Loucy (cell line): ENCODE data around the gene KLF13.

Experiments
- H2AFZ ChIP-seq: fragments of 200-600 bp; sonication (generic); 2 replicates; pipeline ENCODE4 v1.6.0; 2016; ENCODE audit warnings: antibody characterized with exemption, mild to moderate bottlenecking, low read length, moderate library complexity
- H3F3A ChIP-seq: fragments of 200-600 bp; 2 replicates; pipeline ENCODE4 v1.6.0; 2016; ENCODE audit warnings: antibody characterized with exemption, low read depth, mild to moderate bottlenecking
- H3K27me3 ChIP-seq: fragments of 200-600 bp; sonication (generic); 2 replicates; pipeline ENCODE4 v1.6.1; 2014; ENCODE audit warnings: low read length, mild to moderate bottlenecking; ENCODE audit not compliant: insufficient read depth, poor library complexity, severe bottlenecking
- H3K36me3 ChIP-seq: fragments of 200-600 bp; sonication (generic); 2 replicates; pipeline ENCODE4 v1.6.1; 2016; ENCODE audit warnings: low read length; ENCODE audit not compliant: insufficient read depth
- H3K4me1 ChIP-seq: fragments of 200-600 bp; sonication (generic); 2 replicates; pipeline ENCODE4 v1.5.1; 2014; ENCODE audit warnings: low read length, mild to moderate bottlenecking; ENCODE audit not compliant: insufficient read depth, poor library complexity, severe bottlenecking
- H3K4me2 ChIP-seq: fragments of 200-600 bp; sonication (generic); 2 replicates; pipeline ENCODE4 v1.6.0; 2014; ENCODE audit warnings: antibody characterized with exemption, low read length, low read depth, mild to moderate bottlenecking; ENCODE audit not compliant: poor library complexity, severe bottlenecking
- H3K4me3 ChIP-seq: fragments of 200-600 bp; sonication (generic); 2 replicates; pipeline ENCODE4 v1.5.1; 2014; ENCODE audit warnings: low read length, mild to moderate bottlenecking, mixed read lengths; ENCODE audit not compliant: poor library complexity, severe bottlenecking
- H3K79me2 ChIP-seq: fragments of 200-600 bp; sonication (generic); 2 replicates; pipeline ENCODE4 v1.6.1; 2014; ENCODE audit warnings: low read length; ENCODE audit not compliant: insufficient read depth
- H3K9ac ChIP-seq: fragments of 200-600 bp; sonication (generic); 2 replicates; pipeline ENCODE4 v1.6.0; 2014; ENCODE audit warnings: mild to moderate bottlenecking, low read depth, low read length, moderate library complexity; ENCODE audit not compliant: poor library complexity, severe bottlenecking
- H3K9me2 ChIP-seq: fragments of 200-600 bp; sonication (generic); replicated peaks from 2 replicates; pipeline ENCODE4 v1.6.1; 2016; ENCODE audit warnings: low read depth, low read length, mixed read lengths
- H3K9me3 ChIP-seq: fragments of 200-600 bp; sonication (generic); 2 replicates; pipeline ENCODE4 v1.6.1; 2014; ENCODE audit warnings: mild to moderate bottlenecking, antibody characterized with exemption, low read length, low read depth; ENCODE audit not compliant: insufficient read depth
- H4K20me1 ChIP-seq: fragments of 200-600 bp; sonication (generic); 2 replicates; pipeline ENCODE4 v1.6.0; 2014; ENCODE audit warnings: antibody characterized with exemption, low read length, mild to moderate bottlenecking; ENCODE audit not compliant: insufficient read depth, poor library complexity, severe bottlenecking
- EZH2phosphoT487 ChIP-seq: fragments of 200-600 bp; IDR thresholded peaks from 2 replicates; pipeline ENCODE4 v1.6.1; 2018; ENCODE audit warnings: antibody characterized with exemption, mild to moderate bottlenecking, moderate library complexity, borderline replicate concordance
- TF ChIP-seq, protein P1 (sequence below): fragments of 200-600 bp; sonication (generic); conservative IDR thresholded peaks from 2 replicates; pipeline ENCODE4 v1.5.1; 2014; ENCODE audit warnings: mild to moderate bottlenecking, antibody characterized with exemption, low read length

Gene KLF13

DNA sequence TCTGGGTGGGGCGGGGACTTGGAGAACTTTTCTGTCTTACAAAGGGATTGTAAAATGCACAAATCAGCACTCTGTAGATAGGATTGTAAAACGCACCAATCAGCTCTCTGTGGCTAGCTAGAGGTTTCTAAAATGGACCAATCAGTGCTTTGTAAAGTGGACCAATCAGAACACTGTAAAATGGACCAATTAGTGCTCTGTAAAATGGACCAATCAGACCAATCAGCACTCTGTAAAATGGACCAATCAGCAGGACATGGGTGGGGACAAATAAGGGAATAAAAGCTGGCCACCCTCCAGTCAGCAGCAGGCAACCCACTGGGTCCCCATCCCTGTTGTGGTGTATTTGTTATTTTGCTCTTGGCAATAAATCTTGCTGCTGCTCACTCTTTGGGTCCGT, 77.7 kb downstream of the KLF13 start:
- no peaks in the 10 kb centered on the region for H4K20me1 ChIP-seq
- H3K4me1 ChIP-seq = no peaks in the 10 kb centered on the region
- peaks cover 6% of the 10 kb centered on the region; the same call in 1 of the 2 replicates for H3K9me3 ChIP-seq
- no peaks in the 10 kb centered on the region for H3K9me2 ChIP-seq
- H3K79me2 ChIP-seq = no peaks in the 10 kb centered on the region
- no peaks in the 10 kb centered on the region for H3K27me3 ChIP-seq
- no peak overlapping the region for H3K4me2 ChIP-seq
- no peak overlapping the region for H2AFZ ChIP-seq
- TF ChIP-seq, protein P1, sequence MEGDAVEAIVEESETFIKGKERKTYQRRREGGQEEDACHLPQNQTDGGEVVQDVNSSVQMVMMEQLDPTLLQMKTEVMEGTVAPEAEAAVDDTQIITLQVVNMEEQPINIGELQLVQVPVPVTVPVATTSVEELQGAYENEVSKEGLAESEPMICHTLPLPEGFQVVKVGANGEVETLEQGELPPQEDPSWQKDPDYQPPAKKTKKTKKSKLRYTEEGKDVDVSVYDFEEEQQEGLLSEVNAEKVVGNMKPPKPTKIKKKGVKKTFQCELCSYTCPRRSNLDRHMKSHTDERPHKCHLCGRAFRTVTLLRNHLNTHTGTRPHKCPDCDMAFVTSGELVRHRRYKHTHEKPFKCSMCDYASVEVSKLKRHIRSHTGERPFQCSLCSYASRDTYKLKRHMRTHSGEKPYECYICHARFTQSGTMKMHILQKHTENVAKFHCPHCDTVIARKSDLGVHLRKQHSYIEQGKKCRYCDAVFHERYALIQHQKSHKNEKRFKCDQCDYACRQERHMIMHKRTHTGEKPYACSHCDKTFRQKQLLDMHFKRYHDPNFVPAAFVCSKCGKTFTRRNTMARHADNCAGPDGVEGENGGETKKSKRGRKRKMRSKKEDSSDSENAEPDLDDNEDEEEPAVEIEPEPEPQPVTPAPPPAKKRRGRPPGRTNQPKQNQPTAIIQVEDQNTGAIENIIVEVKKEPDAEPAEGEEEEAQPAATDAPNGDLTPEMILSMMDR = no peak
- TF ChIP-seq EZH2phosphoT487 = no peak
- no peaks in the 10 kb centered on the region for H3F3A ChIP-seq
- no peaks in the 10 kb centered on the region for H3K36me3 ChIP-seq
- no peak overlapping the region for H3K4me3 ChIP-seq
- H3K9ac ChIP-seq = no peak overlapping the region

DNA sequence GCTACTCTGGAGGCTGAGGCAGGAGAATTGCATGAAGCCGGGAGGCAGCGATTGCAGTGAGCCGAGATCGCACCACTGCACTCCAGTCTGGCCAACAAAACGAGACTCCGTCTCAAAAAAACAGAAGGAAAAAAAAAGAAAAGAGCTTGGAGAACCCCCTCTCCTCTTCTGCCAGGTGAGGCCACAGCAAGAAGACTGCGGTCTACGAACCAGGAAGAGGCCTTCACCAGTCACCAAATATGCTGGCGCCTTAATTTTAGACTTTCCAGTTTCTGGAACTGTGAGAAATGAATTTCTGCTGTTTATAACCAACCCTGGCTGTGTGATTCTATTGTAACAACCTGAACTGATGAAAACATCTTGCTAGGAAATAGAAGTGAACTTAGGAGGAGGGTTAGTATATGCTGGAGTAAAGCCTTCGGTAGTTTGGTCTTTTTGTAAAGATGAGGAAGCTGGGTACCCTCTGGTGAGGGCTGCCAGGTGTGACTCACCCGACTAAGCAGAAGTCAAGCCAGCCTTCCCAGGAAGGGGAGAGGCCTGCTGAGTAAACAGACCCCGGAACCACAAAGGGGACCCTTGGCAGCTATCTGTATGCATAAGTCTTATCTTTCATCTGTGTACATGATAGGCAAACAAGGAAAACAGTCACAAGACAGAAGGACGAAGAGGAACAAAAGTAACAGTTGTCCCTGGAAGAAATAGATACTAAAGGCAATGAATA, 78.7 kb downstream of the KLF13 start:
- TF ChIP-seq EZH2phosphoT487 = no peak
- TF ChIP-seq, protein P1 = no peak
- peaks cover 6% of the 10 kb centered on the region; the same call in 1 of the 2 replicates for H3K9me3 ChIP-seq
- H3K4me3 ChIP-seq = no peak overlapping the region
- no peak overlapping the region for H3K9ac ChIP-seq
- no peaks in the 10 kb centered on the region for H3F3A ChIP-seq
- no peaks in the 10 kb centered on the region for H3K79me2 ChIP-seq
- no peaks in the 10 kb centered on the region for H3K9me2 ChIP-seq
- H4K20me1 ChIP-seq = no peaks in the 10 kb centered on the region
- no peaks in the 10 kb centered on the region for H3K36me3 ChIP-seq
- no peak overlapping the region for H3K4me2 ChIP-seq
- no peaks in the 10 kb centered on the region for H3K27me3 ChIP-seq
- H2AFZ ChIP-seq = no peak overlapping the region
- no peaks in the 10 kb centered on the region for H3K4me1 ChIP-seq

DNA sequence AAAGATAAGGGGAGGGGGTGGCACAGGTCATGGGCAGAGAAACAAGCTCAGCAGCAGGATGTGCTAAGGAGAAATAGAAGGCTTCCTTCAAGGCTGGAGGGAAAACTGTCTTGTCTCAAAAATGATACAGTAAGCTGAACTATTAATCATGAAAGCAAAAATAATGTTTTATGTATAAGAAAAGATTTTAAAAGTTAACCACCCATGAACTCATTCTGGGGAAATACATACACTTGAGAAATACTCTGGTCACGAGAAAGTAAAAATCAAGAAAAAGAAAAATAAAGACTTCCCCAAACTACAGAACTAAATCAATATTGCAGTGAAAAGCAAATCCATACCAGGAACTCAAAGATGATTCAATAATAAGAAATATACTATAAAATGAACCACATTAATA, 80.7 kb downstream of the KLF13 start:
- no peak overlapping the region for H3K4me2 ChIP-seq
- H2AFZ ChIP-seq = no peak overlapping the region
- no peaks in the 10 kb centered on the region for H3K9me2 ChIP-seq
- H3K27me3 ChIP-seq = no peaks in the 10 kb centered on the region
- peaks cover 6% of the 10 kb centered on the region; the same call in 1 of the 2 replicates for H3K9me3 ChIP-seq
- no peaks in the 10 kb centered on the region for H3F3A ChIP-seq
- no peaks in the 10 kb centered on the region for H3K36me3 ChIP-seq
- H4K20me1 ChIP-seq = no peaks in the 10 kb centered on the region
- no peaks in the 10 kb centered on the region for H3K79me2 ChIP-seq
- H3K9ac ChIP-seq = no peak overlapping the region
- H3K4me1 ChIP-seq = no peaks in the 10 kb centered on the region
- no peak overlapping the region for H3K4me3 ChIP-seq
- no peak for TF ChIP-seq EZH2phosphoT487
- TF ChIP-seq, protein P1 = no peak
